Coronary artery (tissue), 2 donors: ENCODE data around the gene HMG20A.

Experiments
- DNase-seq: peaks from one replicate; pipeline ENCODE4 v3.0.0-alpha.2; 2017; ENCODE audit warnings: low spot score
- H3K27ac ChIP-seq, 2 donors: fragments of 200-600 bp; sonication (generic); one replicate each; pipeline ENCODE4 v1.5.1; 2016 to 2019
- H3K4me3 ChIP-seq: fragments of 200-600 bp; sonication (generic); 2 replicates; pipeline ENCODE4 v1.5.1; 2016; ENCODE audit warnings: mild to moderate bottlenecking, moderate library complexity
- CTCF ChIP-seq: fragments of 200-600 bp; sonication (generic); IDR thresholded peaks from one replicate; pipeline ENCODE4 v1.5.1; 2019; ENCODE audit warnings: antibody characterized with exemption

Gene HMG20A

DNA sequence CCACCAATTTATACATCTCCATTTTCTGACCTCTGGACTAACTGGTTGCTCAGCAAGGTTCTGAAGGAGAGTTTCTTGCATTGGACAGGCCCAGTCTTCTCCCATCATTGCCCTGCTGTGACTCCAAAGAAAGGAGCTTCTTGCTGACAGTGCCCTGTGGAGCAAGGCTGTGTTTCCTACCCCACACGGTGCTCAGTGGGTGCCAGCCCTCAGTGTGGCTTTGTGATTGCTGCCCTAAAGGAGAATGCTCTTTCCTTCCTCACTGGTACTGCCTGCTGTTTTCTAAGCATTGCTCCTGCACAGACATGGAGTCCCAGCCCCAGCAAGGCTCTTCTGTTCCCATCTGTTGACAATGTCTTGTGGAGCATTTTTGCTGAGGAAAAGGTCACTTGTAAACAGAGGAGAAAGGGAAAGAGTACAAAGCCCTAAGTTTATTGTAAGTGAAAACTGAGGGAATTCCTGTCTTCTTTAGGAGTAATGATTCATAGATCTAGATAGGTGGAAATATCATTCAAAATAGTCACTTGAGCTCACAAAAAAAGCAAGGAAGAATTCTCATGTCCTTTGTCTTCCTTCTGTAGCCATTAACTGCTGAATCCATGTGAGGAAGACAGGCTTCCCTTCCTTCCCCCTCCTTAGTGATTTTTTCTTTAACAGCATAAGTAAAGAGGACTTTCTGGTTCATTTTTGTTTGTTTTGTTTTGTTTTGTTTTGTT, 62.9 kb downstream of the HMG20A start:
- no peak for DNase-seq
- Histone ChIP-seq H3K27ac (no peak overlapping the region), H3K4me3 (no peak overlapping the region)
- TF ChIP-seq CTCF: no peak

DNA sequence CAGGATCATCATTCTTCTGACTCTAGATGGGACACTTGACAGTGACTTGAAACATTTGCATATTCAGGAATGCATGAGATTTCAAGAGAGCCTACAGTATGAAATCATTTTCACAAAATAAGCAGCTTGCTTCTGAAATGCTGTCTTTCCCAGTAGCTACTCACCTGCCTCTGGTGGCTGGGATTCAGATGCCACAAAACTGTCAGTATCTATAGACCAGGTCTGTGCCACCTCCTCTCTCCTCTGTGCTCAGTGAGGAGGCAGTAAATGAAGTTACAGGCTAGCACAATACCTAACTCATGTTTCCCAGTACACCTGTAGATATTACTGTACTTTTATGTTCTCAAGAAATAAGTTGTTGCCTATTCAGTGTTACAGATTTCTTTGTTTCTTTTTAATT, 64.3 kb downstream of the HMG20A start:
- no peak overlapping the region for H3K4me3 ChIP-seq
- no peak for DNase-seq
- no peak for TF ChIP-seq CTCF
- H3K27ac ChIP-seq: no peak overlapping the region

GRCh38 chr15:77486542-77487468, 66.1 kb downstream of the HMG20A start:
- H3K4me3 ChIP-seq: no peak overlapping the region
- H3K27ac ChIP-seq: peak overlapping the region; percentile 4 to 53
- TF ChIP-seq CTCF: no peak
- no peak for DNase-seq

DNA sequence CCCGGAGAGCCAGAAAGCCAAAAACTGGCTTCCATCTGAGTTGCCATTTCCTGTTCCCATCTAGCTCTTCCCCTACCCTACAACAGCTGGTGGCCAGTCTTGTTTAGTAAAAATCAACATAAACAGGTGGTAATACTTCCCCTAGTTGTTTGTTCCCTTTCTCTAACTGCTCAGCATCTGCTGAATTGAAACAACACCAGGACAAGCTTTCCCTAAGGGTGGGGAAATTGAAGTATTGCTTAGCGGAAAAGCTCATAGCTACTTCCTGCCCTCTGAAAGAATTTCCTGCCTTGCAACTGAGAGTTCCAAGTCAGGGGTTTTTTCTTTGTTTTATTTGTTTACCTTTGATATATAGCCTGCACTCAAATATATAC, 66.8 kb downstream of the HMG20A start:
- no peak for TF ChIP-seq CTCF
- H3K4me3 ChIP-seq: no peak overlapping the region
- no peak for DNase-seq
- H3K27ac ChIP-seq: peak overlapping the region in 1 of 2 donors; percentile 53

DNA sequence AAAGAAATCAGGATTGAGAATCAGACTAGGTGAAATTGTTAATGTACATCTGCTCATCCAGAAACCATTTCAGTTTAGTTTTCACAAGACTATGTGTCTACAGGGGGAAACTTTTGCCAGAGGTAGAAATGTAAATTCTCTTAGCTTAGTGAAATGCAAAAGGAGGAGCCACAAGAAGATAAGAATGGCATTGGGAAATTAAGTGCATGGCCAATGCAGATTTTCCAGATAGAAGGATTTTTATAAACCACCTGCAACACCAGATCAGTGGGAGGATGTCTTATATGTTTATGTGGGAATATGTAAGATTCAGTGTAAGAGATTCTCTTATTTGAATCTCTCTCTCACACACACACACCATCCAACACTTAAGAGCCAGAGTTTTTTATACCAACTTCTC, 67.2 kb downstream of the HMG20A start:
- DNase-seq: no peak
- no peak overlapping the region for H3K4me3 ChIP-seq
- H3K27ac ChIP-seq: no peak overlapping the region
- TF ChIP-seq CTCF: no peak

GRCh38 chr15:77489647-77490046, 69.0 kb downstream of the HMG20A start:
- no peak for DNase-seq
- Histone ChIP-seq H3K27ac (no peak overlapping the region), H3K4me3 (no peak overlapping the region)
- TF ChIP-seq CTCF: no peak
